ENCODE data around the gene SPSB1.

DNA sequence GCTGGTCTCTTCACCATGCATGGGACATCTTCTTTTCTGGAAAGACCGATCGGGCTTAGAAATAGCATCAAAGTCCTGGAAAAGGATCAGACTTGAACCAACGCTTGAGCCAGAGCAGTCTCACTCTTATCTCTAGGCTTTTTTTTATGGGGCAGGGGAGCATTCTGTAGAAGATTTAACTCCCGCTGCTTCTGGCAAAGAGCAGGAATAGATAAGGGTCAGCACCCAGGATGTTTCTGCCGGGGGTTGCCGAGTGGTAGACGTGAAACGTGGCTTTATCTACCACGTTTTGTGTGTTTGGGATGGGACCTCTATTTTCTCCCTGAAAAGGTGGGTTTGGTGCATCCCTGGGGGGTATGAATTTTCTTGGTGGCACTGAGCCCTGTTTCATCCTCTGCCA lies 18.8 kb downstream of the SPSB1 start:
- TF ChIP-seq, protein P1, sequence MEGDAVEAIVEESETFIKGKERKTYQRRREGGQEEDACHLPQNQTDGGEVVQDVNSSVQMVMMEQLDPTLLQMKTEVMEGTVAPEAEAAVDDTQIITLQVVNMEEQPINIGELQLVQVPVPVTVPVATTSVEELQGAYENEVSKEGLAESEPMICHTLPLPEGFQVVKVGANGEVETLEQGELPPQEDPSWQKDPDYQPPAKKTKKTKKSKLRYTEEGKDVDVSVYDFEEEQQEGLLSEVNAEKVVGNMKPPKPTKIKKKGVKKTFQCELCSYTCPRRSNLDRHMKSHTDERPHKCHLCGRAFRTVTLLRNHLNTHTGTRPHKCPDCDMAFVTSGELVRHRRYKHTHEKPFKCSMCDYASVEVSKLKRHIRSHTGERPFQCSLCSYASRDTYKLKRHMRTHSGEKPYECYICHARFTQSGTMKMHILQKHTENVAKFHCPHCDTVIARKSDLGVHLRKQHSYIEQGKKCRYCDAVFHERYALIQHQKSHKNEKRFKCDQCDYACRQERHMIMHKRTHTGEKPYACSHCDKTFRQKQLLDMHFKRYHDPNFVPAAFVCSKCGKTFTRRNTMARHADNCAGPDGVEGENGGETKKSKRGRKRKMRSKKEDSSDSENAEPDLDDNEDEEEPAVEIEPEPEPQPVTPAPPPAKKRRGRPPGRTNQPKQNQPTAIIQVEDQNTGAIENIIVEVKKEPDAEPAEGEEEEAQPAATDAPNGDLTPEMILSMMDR (IDR thresholded peaks at IDR 0.05) = no peak
- TF ChIP-seq POLR2AphosphoS5 (IDR thresholded peaks at IDR 0.05) = no peak
